Mucosa of stomach (tissue), 1 donor: ENCODE measurements around the gene PLCB1.

Source experiments
- H3K27me3 ChIP-seq: one replicate; pipeline ENCODE4 v1.7.0; 2013; ENCODE audit warnings: mild to moderate bottlenecking, low read length; ENCODE audit not compliant: control insufficient read depth, insufficient read depth
- H3K36me3 ChIP-seq: one replicate; pipeline ENCODE4 v1.7.0; 2013; ENCODE audit warnings: low read length; ENCODE audit not compliant: control insufficient read depth, insufficient read depth
- H3K4me1 ChIP-seq: one replicate; pipeline ENCODE4 v1.7.0; 2013; ENCODE audit warnings: mild to moderate bottlenecking, low read length; ENCODE audit not compliant: control insufficient read depth, insufficient read depth
- H3K4me3 ChIP-seq: one replicate; pipeline ENCODE4 v1.7.0; 2013; ENCODE audit warnings: low read length
- H3K9ac ChIP-seq: one replicate; pipeline ENCODE4 v1.7.0; 2013; ENCODE audit warnings: mild to moderate bottlenecking, low read length, moderate library complexity
- H3K9me3 ChIP-seq: one replicate; pipeline ENCODE4 v1.7.0; 2013; ENCODE audit warnings: mild to moderate bottlenecking, low read length, moderate library complexity; ENCODE audit not compliant: control insufficient read depth
- donor health status: Pancreatic carcinoma.

PLCB1 gene

GRCh38 chr20:8749101-8749500 lies 617.0 kb downstream of the PLCB1 start:
- Histone ChIP-seq H3K4me1 (no peaks in the 10 kb centered on the region), H3K27me3 (no peaks in the 10 kb centered on the region), H3K36me3 (no peaks in the 10 kb centered on the region), H3K9me3 (no peaks in the 10 kb centered on the region), H3K9ac (no peak overlapping the region), H3K4me3 (no peak overlapping the region)

DNA sequence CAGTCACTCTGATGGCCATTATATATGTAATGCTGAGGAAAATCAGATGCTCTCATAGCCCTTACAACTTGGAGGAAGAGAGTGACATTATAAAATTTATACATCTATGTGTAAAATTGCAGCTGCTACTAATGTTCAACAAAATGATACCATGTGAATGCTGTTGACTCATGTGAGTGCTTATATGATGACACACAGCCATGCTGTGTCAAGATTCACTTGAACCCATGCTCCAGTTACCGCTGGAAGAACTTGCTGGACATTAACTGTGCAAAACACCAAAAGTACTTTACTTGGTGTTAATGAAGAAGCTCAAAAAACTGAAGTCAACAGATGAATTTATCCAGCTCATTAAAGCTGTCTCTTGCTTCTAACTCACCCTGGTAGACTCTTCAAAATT lies 617.9 kb downstream of the PLCB1 start:
- Histone ChIP-seq H3K9me3 (no peaks in the 10 kb centered on the region), H3K27me3 (no peaks in the 10 kb centered on the region), H3K9ac (no peak overlapping the region), H3K4me1 (no peaks in the 10 kb centered on the region), H3K4me3 (no peak overlapping the region), H3K36me3 (no peaks in the 10 kb centered on the region)

- Histone ChIP-seq H3K36me3 (no peaks in the 10 kb centered on the region), H3K4me1 (no peaks in the 10 kb centered on the region), H3K4me3 (no peak overlapping the region), H3K9ac (no peak overlapping the region), H3K9me3 (no peaks in the 10 kb centered on the region), H3K27me3 (no peaks in the 10 kb centered on the region)
Measured at GRCh38 chr20:8755340-8756118, 623.5 kb downstream of the PLCB1 start.

- no peaks in the 10 kb centered on the region for H3K4me1 ChIP-seq
- no peak overlapping the region for H3K4me3 ChIP-seq
- no peak overlapping the region for H3K9ac ChIP-seq
- H3K27me3 ChIP-seq = no peaks in the 10 kb centered on the region
- no peaks in the 10 kb centered on the region for H3K36me3 ChIP-seq
- H3K9me3 ChIP-seq = no peaks in the 10 kb centered on the region
Measured at GRCh38 chr20:8756410-8756809, 624.3 kb downstream of the PLCB1 start.

- Histone ChIP-seq H3K27me3 (no peaks in the 10 kb centered on the region), H3K4me1 (no peaks in the 10 kb centered on the region), H3K4me3 (no peak overlapping the region), H3K36me3 (no peaks in the 10 kb centered on the region), H3K9ac (no peak overlapping the region), H3K9me3 (no peaks in the 10 kb centered on the region)
Measured at GRCh38 chr20:8757146-8757545, 625.1 kb downstream of the PLCB1 start.

DNA sequence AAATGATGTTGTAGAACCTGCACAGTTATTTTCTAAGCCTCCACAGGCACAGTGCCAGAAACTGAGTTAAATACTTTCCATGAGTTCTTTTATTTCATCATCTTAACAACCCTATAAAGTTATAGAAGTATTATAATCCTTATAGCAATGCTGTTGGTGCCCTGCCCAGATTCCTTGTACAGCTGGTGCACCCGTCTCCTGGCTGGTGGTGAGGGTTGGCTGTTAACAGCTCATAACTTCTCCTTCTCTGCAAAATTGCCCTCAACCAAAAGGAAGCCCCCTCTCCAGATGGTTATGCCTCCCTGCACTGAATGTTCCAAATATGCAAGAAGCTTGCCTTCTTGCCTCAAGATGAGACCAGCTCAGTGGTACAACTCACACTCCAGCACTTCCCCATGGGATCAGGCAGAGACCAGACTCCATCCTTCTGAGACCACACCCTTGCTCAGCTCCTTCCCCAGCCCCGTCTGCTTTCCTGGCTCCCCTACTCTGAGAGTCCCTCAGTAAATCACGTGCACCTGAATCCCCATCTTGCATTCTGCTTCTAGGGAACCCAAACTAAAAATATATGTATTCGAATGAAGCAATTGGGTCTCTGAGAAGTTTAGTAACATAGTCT lies 632.4 kb downstream of the PLCB1 start:
- Histone ChIP-seq H3K36me3 (no peaks in the 10 kb centered on the region), H3K4me3 (no peak overlapping the region), H3K9me3 (no peaks in the 10 kb centered on the region), H3K9ac (no peak overlapping the region), H3K4me1 (no peaks in the 10 kb centered on the region), H3K27me3 (no peaks in the 10 kb centered on the region)

GRCh38 chr20:8766868-8767390 lies 634.9 kb downstream of the PLCB1 start:
- H3K4me3 ChIP-seq = no peak overlapping the region
- no peaks in the 10 kb centered on the region for H3K4me1 ChIP-seq
- no peak overlapping the region for H3K9ac ChIP-seq
- H3K36me3 ChIP-seq = no peaks in the 10 kb centered on the region
- H3K9me3 ChIP-seq = no peaks in the 10 kb centered on the region
- no peaks in the 10 kb centered on the region for H3K27me3 ChIP-seq

DNA sequence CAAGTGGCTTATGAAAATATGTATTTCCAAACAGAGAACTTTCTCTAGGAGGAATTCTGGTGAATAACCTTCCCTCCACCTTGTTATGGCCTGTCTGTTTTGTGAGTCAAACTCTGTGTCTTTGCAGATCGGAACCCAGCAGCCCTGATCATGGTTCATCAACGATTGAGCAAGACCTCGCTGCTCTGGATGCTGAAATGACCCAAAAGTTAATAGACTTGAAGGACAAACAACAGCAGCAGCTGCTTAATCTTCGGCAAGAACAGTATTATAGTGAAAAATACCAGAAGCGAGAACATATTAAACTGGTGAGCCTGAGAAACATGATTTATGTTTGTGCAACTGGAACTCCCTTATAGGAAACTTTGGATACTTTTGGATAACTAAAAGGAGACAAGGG lies 642.3 kb downstream of the PLCB1 start:
- no peaks in the 10 kb centered on the region for H3K9me3 ChIP-seq
- no peak overlapping the region for H3K9ac ChIP-seq
- H3K4me1 ChIP-seq = no peaks in the 10 kb centered on the region
- H3K27me3 ChIP-seq = no peaks in the 10 kb centered on the region
- no peaks in the 10 kb centered on the region for H3K36me3 ChIP-seq
- H3K4me3 ChIP-seq = no peak overlapping the region

- Histone ChIP-seq H3K9me3 (no peaks in the 10 kb centered on the region), H3K9ac (no peak overlapping the region), H3K4me1 (no peaks in the 10 kb centered on the region), H3K27me3 (no peaks in the 10 kb centered on the region), H3K36me3 (no peaks in the 10 kb centered on the region), H3K4me3 (no peak overlapping the region)
Measured at GRCh38 chr20:8777911-8778310, 645.8 kb downstream of the PLCB1 start.

DNA sequence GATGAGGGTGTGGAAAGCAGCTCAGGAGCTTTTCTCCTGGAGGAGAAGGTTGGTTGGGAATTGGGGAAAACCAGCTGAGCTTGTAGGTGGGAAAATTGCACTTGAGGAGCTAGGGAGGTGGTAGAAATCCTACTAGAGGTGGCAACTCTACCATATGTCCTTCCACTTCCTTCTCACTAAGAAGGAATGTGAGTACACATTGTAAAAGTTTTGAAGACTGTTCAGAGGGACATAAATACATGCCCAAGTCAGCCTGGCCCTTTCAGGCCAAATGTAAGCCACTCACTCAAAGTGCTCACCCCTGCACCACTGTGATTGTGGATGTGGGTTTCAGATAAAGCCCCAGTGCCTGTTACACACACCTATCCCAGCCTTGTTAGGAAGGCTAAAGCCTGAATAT lies 646.3 kb downstream of the PLCB1 start:
- H3K9me3 ChIP-seq = no peaks in the 10 kb centered on the region
- no peaks in the 10 kb centered on the region for H3K4me1 ChIP-seq
- H3K36me3 ChIP-seq = no peaks in the 10 kb centered on the region
- no peak overlapping the region for H3K9ac ChIP-seq
- no peaks in the 10 kb centered on the region for H3K27me3 ChIP-seq
- H3K4me3 ChIP-seq = no peak overlapping the region

- Histone ChIP-seq H3K4me1 (no peaks in the 10 kb centered on the region), H3K27me3 (no peaks in the 10 kb centered on the region), H3K9ac (no peak overlapping the region), H3K4me3 (no peak overlapping the region), H3K36me3 (no peaks in the 10 kb centered on the region), H3K9me3 (no peaks in the 10 kb centered on the region)
Measured at GRCh38 chr20:8780915-8781314, 648.8 kb downstream of the PLCB1 start.

DNA sequence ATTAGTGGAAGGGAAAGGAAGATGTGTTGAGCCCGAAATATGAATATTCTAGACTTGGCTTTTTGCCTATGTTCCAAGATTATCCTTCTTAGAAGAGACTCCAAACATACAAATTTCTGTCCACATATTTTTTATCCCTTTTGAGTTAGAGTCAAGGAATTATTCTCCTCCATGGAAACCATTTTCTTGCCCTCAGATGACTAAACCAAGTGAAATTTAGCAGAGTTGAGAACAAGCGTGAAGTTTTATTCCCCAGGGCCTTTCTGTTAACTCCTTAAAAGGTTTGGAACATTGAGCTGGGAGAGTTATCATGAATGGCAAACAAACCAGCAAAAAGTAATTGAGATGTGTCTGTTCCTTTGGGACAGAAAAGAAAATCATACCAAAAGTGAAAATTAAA lies 650.7 kb downstream of the PLCB1 start:
- Histone ChIP-seq H3K27me3 (no peaks in the 10 kb centered on the region), H3K4me1 (peaks cover 8% of the 10 kb centered on the region), H3K9ac (no peak overlapping the region), H3K36me3 (no peaks in the 10 kb centered on the region), H3K4me3 (no peak overlapping the region), H3K9me3 (no peaks in the 10 kb centered on the region)
